GM12892 (cell line): ENCODE results near the gene CDKAL1.

Experiments
- POLR2A ChIP-seq: IDR thresholded peaks from 2 replicates; pipeline ENCODE4 v1.6.1; 2011; ENCODE audit warnings: low read depth, low read length, control low read depth
- POLR2AphosphoS5 ChIP-seq: IDR thresholded peaks from 2 replicates; pipeline ENCODE4 v1.6.1; 2011; ENCODE audit warnings: low read depth, low read length, control low read depth
- TAF1 ChIP-seq: IDR thresholded peaks from 2 replicates; pipeline ENCODE4 v1.6.1; 2011; ENCODE audit warnings: low read depth, mild to moderate bottlenecking, control low read depth, low read length, borderline replicate concordance

- TF ChIP-seq POLR2A: no peak
- no peak for TF ChIP-seq POLR2AphosphoS5
- TF ChIP-seq TAF1: no peak
These were observed 409.7 kb downstream of the CDKAL1 start for GRCh38 chr6:20943922-20944321.
